NCI-H345 (cell line): Measurements from ENCODE around the gene CHRNA3.
A peak's percentile ranks its signal among the peaks of the same experiment; 100 is the strongest.

ENCODE experiments used
- DNase-seq: peaks from one replicate; lab custom pipeline; 2025; lab: John Stamatoyannopoulos, UW

CHRNA3 gene

GRCh38 chr15:78636378-78636859, 15.6 kb upstream of the CHRNA3 start:
- no peak for DNase-seq

DNA sequence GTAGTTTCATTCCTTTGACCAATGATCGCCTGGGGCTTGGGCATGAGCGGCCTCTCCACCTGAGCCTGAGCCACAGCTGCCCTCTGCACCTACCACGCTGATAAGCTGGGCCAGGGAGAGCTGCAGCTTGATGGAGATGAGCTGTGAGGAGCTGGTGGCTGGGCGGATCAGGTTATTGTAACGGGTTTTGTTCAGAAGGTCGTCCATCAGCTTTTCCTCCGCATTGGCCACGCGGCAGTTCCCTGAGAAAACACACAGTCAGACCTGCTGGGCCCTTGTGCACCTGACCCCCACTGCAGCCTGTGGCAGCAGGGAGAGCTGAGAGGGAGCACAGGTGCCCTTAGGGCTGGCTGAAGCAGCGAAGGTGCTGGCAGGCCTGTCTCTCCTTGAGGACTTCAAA, 14.6 kb upstream of the CHRNA3 start:
- DNase-seq = no peak

DNA sequence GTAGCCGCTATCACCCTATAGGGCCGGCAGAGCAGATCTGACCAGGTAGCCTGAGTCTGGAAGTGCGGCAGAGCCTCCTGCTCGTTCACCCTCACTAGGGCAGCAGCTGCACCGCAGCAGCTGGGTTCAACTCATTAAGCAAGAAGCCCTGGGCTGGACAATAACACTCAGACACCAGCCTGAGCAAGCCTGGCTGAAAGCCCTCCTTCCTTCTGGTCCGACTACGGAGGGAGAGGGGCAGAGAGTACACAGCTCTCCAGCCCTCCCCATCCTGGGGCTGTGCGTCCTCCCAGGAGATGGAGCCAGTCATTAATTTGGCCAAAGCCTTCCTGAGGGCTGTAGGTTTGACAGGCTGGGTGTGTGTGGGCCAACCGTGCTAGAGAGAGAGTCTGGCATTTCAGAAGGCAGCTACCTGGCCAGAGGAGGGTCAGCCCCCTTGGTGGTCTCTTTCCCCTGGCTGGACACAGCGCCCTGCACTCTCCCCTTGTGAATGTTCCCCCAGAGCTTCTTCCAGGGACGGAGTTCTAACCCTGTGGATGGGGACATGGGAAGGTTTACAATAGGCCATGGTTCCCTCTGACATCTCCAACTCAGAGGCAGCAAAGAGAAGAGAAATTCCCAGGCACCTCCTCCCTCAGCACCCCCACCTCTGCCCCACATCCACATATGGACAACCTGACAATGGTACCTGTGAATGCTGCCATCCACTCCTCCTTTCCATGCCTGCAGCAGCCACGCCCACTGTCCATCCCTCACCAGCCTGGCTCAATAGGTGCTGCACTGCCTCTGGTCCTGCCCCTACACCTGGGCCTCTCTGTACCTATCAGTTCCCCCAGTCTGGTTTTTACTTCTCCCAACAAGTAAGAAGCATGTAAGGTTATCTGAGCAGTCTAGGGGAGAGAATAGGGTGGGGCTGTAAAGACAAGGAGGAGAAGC, 13.7 kb upstream of the CHRNA3 start:
- no peak for DNase-seq

DNA sequence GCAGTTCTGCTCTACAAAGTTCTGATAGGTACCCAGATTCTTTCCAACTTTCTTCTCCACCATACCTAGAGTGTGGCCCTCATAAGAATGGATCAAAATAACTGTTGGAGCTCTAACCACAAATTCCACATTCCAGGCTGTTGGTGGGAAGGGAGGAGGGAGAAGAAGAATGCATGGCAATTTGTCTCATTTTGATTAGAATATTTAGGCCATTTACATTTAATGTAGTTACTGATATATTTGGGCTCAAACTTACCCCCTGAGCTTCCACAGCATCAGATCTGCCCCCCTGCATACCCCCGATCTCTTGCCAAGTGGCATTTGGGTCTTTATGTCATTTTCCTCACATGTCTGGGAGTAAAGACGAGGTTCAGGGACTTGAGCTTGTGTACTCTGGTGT, 12.6 kb upstream of the CHRNA3 start:
- no peak for DNase-seq

GRCh38 chr15:78630886-78631633, 10.3 kb upstream of the CHRNA3 start:
- DNase-seq = no peak

DNA sequence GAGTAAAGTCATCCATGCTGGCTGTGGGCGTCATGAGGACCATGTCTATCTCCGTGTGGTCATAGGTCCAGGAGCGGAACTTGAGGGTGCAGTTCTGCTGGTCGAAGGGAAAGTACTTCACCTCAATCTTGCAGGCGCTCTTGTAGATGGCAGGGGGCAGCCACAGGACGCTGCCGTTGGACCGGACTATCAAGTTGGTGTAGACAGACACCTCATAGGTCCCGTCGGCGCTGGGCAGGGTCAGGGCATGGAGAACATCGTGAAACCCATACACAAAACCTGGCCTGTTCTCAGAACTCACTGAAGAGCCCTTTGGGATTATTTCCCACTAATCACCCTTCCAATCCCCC, 8.9 kb upstream of the CHRNA3 start:
- DNase-seq = no peak

DNA sequence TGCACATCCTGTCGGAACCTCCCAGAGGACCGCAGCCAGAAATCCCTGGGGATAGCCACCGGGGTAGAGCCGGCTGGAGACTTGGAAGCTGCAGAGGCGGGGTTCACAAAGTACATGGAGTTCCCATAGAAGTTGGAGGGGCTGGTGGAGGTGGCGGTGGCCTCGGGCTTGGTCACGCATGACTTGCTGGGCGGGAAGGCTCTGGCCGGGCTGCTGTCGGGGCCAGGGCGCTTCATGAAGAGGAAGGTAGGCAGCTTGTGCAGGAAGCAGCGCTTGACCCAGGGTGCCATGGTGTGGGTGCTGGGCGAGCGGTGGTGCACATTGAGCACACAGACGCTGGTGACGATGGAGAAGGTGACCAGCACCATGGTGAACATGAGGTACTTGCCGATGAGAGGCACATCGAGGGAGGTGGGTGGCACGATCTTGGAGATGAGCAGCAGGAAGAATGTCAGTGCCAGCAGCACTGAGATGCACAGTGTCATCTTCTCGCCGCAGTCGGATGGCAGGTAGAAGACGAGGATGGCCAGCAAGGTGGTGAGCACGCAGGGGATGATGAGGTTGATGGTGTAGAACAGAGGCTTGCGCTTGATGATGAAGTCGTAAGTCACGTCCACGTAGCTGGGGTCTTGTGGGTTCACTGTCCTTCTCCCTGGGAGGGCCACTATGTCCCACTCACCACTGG, 8.4 kb upstream of the CHRNA3 start:
- no peak for DNase-seq

- DNase-seq = no peak
Measured at GRCh38 chr15:78628227-78628626, 7.4 kb upstream of the CHRNA3 start.

DNA sequence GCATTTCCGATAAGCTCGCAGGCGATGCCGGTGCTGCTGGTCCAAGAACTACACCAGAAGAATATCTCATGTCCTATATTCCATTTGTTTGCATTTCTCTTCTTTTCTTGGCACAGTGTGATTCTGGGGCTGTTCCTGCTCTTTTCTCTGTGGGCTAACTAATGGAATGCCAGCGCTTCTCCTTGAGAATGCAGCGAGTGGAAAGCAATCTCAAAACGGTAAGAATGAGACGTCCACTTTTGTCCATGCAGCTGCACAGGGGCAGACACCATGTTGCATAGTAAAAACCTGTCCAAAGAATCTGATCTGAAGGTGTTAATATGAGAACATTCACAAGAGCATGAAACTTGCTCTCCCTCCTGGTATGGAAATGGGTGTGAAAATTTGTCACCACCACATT, 6.6 kb upstream of the CHRNA3 start:
- DNase-seq = no peak

GRCh38 chr15:78626381-78626995, 5.7 kb upstream of the CHRNA3 start:
- DNase-seq = no peak

- peak; percentile 66 for DNase-seq
Measured at GRCh38 chr15:78625606-78626280, 4.9 kb upstream of the CHRNA3 start.

GRCh38 chr15:78624651-78625590, 4.1 kb upstream of the CHRNA3 start:
- DNase-seq = no peak

GRCh38 chr15:78623786-78624497, 3.1 kb upstream of the CHRNA3 start:
- no peak for DNase-seq

DNA sequence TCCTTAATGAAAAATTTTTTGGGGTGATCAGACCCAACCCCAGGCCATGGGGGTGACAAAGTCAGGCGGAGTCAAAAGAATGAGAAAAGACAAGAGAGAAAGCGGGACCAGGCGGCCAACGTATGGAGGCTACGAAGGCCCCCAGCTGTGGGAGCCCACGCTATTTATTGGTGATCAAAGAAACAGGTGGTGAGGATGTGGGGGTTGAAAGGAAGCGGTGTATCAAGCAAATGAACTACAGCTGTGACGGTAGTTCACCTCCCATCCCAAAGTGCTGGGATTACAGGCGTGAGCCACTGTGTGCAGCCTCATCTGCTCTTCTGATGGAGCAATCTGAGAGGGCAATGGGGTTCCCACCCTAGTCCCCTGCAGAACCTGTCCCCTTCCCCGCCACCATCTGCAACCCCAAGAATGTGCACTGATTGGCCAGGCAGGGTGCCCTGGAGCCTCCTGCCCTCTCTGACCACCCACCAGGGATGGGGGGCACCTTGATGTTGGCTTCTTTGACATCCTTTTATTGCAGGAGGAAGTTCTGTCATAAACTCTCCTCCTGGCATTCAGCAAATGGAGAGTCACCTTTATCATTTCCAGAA, 1.1 kb upstream of the CHRNA3 start:
- DNase-seq = no peak

- peak; percentile 35 for DNase-seq
Measured at GRCh38 chr15:78620021-78620526, 722 bp downstream of the CHRNA3 start.

GRCh38 chr15:78619022-78619950, 1.5 kb downstream of the CHRNA3 start:
- no peak for DNase-seq

GRCh38 chr15:78618490-78618934, 2.3 kb downstream of the CHRNA3 start:
- DNase-seq = peak; percentile 81

- DNase-seq = no peak
Measured at GRCh38 chr15:78618064-78618463, 2.7 kb downstream of the CHRNA3 start.
